Uterus (tissue), 4 donors: Measurements from ENCODE around the gene HIPK2. TPM values are rescaled to one million over a fixed set of nuclear protein-coding genes. Genes with fewer than 3 reads are reported as not detected.

Source experiments
- DNase-seq, 2 donors: peaks; one replicate each; pipeline ENCODE4 v3.0.0-alpha.2; 2019 to 2020
- H3K27ac ChIP-seq, 2 donors: fragments of 200-600 bp; sonication (generic); 1 replicate in 1 of 2; 2 replicates in 1 of 2; pipeline ENCODE4 v1.5.1; 2016 to 2018
- H3K27me3 ChIP-seq, 2 donors: fragments of 200-600 bp; sonication (generic); one replicate each; pipeline ENCODE4 v1.5.1; 2018 to 2019; ENCODE audit warnings: control low read depth in 1 of 2
- H3K36me3 ChIP-seq, 2 donors: fragments of 200-600 bp; sonication (generic); one replicate each; pipeline ENCODE4 v1.5.1; 2019; ENCODE audit warnings: control low read depth in 1 of 2
- H3K4me1 ChIP-seq, 2 donors: fragments of 200-600 bp; sonication (generic); one replicate each; pipeline ENCODE4 v1.5.1; 2018 to 2019; ENCODE audit warnings: control low read depth in 1 of 2
- H3K4me3 ChIP-seq, 2 donors: fragments of 200-600 bp; sonication (generic); 1 replicate in 1 of 2; 2 replicates in 1 of 2; pipeline ENCODE4 v1.5.1; 2018 to 2019; ENCODE audit warnings: mild to moderate bottlenecking in 1 of 2
- H3K9me3 ChIP-seq, 2 donors: fragments of 200-600 bp; sonication (generic); one replicate each; pipeline ENCODE4 v1.5.1; 2019; ENCODE audit warnings: control low read depth in 1 of 2
- POLR2A ChIP-seq, 2 donors: fragments of 450-650 bp; IDR thresholded peaks; one replicate each; pipeline ENCODE4 v1.6.1; 2016; ENCODE audit warnings: antibody characterized with exemption in 2 of 2, mild to moderate bottlenecking in 1 of 2, moderate library complexity in 1 of 2
- intact Hi-C: fragments of 100-400 bp; cut with DNase I; formaldehyde crosslinking; loops from one replicate; pipeline ENCODE4 v1.15.1; 2023; ENCODE audit warnings: low total_unique reads
- total RNA-seq, 4 donors: library from RNA; depleted of rRNA in 3 of 4; stranded (reverse); fragments of >200 nt in 3 of 4; gene quantifications; one replicate each; pipeline versions ENCODE4 v1.1.0 to v1.2.4, GENCODE V29; 2014 to 2023
- TF ChIP-seq, protein P1 (sequence below), 4 experiments: fragments of 200-600 bp in 2 of 4; fragments of 450-650 bp in 2 of 4; sonication (generic) in 2 of 4; IDR thresholded peaks; one replicate each; pipeline ENCODE4 v1.5.1; 2016 to 2019; ENCODE audit warnings: antibody characterized with exemption in 4 of 4, mild to moderate bottlenecking in 2 of 4, moderate library complexity in 1 of 4
- donor health status: DM: yes; HTN: yes; CAD: no.

HIPK2 gene
- total RNA-seq, 4 donors from 2014 or later, result 9.4 to 65.8 (median 19.2) TPM

DNA sequence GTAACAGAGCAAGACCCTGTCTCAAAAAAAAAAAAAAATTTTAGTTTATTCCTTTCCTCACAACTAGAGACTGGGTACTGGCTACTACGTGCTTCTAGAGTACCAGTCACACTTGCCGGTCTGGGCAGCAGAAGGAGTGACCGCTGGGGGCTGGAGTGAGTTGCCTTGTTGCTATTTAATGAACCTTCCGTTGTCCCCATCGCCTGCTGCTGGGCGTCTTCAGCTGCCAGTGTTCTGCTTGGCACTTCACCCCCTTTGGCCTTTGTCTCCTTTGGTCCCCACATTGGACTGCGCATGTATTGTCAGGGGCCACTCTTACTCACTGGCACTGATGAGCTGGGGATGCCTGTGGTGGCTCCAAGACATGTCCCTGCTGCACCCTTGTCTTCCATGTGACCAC, 143.7 kb downstream of the HIPK2 start:
- DNase-seq, result no peak
- Histone ChIP-seq H3K27me3 (no peaks in the 10 kb centered on the region), H3K4me3 (no peak overlapping the region), H3K4me1 (no peaks in the 10 kb centered on the region), H3K36me3 (no peaks in the 10 kb centered on the region), H3K27ac (no peak overlapping the region), H3K9me3 (no peaks in the 10 kb centered on the region)
- TF ChIP-seq, protein P1, sequence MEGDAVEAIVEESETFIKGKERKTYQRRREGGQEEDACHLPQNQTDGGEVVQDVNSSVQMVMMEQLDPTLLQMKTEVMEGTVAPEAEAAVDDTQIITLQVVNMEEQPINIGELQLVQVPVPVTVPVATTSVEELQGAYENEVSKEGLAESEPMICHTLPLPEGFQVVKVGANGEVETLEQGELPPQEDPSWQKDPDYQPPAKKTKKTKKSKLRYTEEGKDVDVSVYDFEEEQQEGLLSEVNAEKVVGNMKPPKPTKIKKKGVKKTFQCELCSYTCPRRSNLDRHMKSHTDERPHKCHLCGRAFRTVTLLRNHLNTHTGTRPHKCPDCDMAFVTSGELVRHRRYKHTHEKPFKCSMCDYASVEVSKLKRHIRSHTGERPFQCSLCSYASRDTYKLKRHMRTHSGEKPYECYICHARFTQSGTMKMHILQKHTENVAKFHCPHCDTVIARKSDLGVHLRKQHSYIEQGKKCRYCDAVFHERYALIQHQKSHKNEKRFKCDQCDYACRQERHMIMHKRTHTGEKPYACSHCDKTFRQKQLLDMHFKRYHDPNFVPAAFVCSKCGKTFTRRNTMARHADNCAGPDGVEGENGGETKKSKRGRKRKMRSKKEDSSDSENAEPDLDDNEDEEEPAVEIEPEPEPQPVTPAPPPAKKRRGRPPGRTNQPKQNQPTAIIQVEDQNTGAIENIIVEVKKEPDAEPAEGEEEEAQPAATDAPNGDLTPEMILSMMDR (IDR thresholded peaks at IDR 0.05), result no peak
- TF ChIP-seq POLR2A (IDR thresholded peaks at IDR 0.05), result no peak
- intact Hi-C loops, result no loop called here

DNA sequence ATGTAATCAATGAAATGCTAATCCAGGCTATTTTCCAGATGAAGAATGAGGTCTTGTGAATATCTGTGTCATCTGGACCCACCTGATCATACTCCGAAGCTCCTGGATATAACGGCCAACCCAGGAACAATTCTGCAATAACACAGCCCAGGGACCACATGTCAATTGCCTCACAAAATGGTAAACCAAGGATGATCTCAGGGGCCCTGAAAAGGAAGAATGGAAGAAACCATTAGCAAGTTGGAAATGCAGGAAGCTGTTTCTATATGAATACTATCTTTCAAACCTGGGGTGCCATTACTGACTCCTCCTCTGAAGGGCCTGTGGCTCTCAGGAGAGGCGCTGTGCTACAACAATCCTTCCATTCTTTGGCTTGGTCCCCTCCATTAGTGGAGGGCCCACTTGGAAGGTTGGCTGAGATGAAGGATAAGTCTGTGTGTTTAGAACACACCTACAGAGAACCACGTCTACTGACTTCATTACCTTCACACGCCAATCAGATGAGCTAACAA, 146.2 kb downstream of the HIPK2 start:
- Histone ChIP-seq H3K27ac (no peak overlapping the region), H3K27me3 (no peaks in the 10 kb centered on the region), H3K9me3 (no peaks in the 10 kb centered on the region), H3K4me1 (no peaks in the 10 kb centered on the region), H3K4me3 (no peak overlapping the region), H3K36me3 (no peaks in the 10 kb centered on the region)
- intact Hi-C loops, result no loop called here
- no peak for TF ChIP-seq POLR2A (IDR thresholded peaks at IDR 0.05)
- TF ChIP-seq, protein P1 (IDR thresholded peaks at IDR 0.05), result no peak
- no peak for DNase-seq

- no peak for TF ChIP-seq POLR2A (IDR thresholded peaks at IDR 0.05)
- DNase-seq, result no peak
- no peaks in the 10 kb centered on the region for H3K27me3 ChIP-seq
- H3K9me3 ChIP-seq, result no peaks in the 10 kb centered on the region
- H3K27ac ChIP-seq, result no peak overlapping the region
- H3K4me1 ChIP-seq, result no peaks in the 10 kb centered on the region
- intact Hi-C loops, result no loop called here
- no peak overlapping the region for H3K4me3 ChIP-seq
- no peaks in the 10 kb centered on the region for H3K36me3 ChIP-seq
Measured at GRCh38 chr7:139630643-139631519, 146.9 kb downstream of the HIPK2 start.

GRCh38 chr7:139629392-139630082, 148.3 kb downstream of the HIPK2 start:
- intact Hi-C loops, result no loop called here
- Histone ChIP-seq H3K36me3 (no peaks in the 10 kb centered on the region), H3K9me3 (no peaks in the 10 kb centered on the region), H3K27ac (no peak overlapping the region), H3K4me1 (no peaks in the 10 kb centered on the region), H3K4me3 (no peak overlapping the region), H3K27me3 (no peaks in the 10 kb centered on the region)
- DNase-seq, result no peak
- no peak for TF ChIP-seq POLR2A (IDR thresholded peaks at IDR 0.05)
- TF ChIP-seq, protein P1 (IDR thresholded peaks at IDR 0.05), result no peak

- DNase-seq, result no peak
- no peaks in the 10 kb centered on the region for H3K27me3 ChIP-seq
- H3K4me1 ChIP-seq, result no peaks in the 10 kb centered on the region
- intact Hi-C loops, result no loop called here
- no peak overlapping the region for H3K4me3 ChIP-seq
- no peak for TF ChIP-seq POLR2A (IDR thresholded peaks at IDR 0.05)
- TF ChIP-seq, protein P1 (IDR thresholded peaks at IDR 0.05), result no peak
- no peaks in the 10 kb centered on the region for H3K9me3 ChIP-seq
- no peak overlapping the region for H3K27ac ChIP-seq
- H3K36me3 ChIP-seq, result no peaks in the 10 kb centered on the region
Measured at GRCh38 chr7:139627831-139628230, 150.0 kb downstream of the HIPK2 start.
